GM18868 (cell line): Measurements from ENCODE around the gene ACACA.
"Not testable (repeated sequence)": the region's sequence is repeated elsewhere in the genome, so short reads cannot be mapped to it uniquely, and the experiment has no call there.

Source experiments
- ATAC-seq: cut with Tn5 transposase; IDR thresholded peaks from one replicate; pipeline ENCODE4 v1.9.1; 2021; ENCODE audit warnings: mild to moderate bottlenecking, moderate library complexity; ENCODE audit not compliant: unreplicated experiment

ACACA gene

DNA sequence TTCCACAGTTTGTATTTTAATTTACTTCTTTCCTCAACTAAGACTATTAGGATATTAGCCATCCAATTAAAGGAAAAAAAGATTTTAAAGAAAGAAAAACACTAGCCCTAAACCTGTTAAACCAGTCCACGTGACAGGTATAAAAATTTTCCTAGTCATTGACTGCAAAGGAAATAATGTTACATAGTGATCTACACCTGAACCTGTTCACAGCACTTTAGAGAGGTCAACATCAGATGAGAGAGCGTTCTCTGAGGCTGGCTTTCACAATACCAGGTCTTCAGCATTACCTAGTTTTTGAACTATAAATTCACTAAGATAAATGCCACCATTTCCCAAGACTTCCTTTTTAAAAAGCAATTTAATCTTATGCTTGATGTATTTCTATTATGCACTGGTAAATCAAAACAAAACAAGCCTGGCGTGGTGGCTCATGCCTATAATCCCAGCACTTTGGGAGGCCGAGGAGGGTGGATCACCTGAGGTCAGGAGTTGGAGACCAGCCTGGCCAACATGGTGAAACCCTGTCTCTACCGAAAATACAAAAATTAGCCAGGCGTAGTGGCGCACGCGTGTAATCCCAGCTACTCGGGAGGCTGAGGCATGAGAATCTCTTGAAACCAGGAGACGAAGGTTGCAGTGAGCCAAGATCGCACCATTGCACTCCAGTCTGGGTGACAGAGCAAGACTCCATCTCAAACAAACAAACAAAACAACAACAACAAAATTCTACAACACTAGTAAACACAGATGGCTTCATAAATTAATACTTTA, 49.7 kb downstream of the ACACA start:
- ATAC-seq = not testable (repeated sequence)

DNA sequence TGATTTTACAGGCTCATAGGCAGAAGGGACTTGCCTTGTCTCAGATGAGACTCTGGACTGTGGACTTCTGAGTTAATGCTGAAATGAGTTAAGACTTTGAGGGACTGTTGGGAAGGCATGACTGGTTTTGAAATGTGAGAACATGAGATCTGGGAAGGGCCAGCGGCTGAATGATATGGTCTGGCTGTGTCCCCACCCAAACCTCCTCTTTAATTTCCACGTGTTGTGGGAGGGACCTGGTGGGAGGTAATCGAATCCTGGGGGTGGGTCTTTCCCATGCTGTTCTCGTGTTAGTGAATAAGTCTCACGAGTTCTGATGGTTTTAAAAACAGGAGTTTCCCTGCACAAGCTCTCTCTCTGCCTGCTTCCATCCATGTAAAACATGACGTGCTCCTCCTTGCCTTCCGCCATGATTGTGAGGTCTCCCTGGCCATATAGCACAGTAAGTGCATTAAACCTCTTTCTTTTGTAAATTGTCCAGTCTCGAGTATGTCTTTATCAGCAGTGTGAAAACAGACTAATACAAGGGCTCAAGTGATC, 59.7 kb downstream of the ACACA start:
- not testable (repeated sequence) for ATAC-seq

DNA sequence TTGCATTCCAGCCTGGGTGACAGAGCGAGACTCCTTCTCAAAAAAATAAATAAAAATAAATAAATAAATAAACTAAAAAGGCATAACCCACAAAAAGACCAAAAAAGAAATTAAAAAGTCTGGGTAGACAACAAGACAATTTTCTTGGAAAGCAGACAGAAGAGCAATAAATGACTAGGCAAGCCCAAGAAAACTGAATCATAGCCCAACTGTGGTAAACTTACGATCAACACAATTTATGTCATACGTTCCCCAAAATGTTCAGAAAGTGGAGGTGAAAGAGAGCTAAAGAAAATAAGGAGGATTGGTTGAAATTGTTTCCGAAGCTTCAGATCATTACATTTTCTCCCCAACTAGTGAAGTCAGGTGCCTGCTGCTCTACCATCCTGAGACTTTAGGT, 62.1 kb downstream of the ACACA start:
- no peak for ATAC-seq

DNA sequence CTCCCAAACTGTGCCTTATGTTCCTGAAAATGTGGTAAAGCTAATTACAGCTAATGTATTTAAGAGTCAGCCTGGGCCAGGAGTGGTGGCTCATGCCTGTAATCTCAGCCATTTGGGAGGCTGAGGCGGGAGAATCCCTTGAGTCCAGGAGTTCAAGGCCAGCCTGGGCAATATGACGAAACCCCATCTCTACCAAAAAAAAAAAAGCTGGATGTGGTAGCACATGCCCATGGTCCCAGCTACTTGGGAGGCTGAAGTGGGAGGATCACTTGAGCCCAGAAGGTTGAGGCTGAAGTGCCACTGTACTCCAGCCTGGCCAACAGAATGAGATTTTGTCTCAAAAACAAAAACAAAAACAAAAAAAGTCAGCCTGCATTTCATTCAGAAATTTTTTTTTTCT, 64.0 kb downstream of the ACACA start:
- no peak for ATAC-seq

DNA sequence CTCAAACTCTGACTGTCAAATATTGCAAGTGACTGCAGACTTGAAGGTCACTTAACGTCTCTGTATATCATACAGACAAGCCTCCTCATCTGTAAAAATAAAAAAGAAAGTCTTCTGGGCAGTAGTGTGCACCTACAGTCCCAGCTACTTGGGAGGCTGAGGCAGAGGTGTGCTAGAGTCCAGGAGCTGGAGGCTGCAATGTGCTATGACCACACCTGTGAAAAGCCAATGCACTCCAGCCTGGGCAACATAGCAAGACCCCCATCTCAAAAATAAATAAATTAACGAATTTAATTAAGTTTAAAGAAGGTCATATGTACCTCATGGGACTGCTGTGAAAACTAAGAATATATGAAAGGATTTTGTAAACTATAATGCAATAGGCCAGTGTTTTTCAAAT, 65.8 kb downstream of the ACACA start:
- ATAC-seq = no peak

DNA sequence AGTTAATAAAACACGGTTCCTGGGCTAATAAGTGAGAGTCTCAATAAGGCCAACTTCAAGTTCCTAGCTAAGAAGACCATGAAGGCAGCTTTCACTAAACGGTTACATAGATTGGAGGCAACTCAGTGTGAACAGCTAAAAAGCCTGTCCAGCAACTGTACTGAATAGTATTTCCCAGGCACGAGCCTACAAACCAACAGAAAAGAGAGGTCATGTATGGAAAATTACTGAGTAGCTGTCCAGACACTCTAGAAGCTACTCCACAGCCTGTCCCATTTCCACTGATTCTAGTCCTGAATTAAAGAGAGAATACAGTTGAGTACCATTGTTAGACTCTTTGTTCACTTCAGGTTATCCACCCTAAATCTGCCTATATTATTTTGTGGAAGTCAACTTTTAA, 67.3 kb downstream of the ACACA start:
- no peak for ATAC-seq

DNA sequence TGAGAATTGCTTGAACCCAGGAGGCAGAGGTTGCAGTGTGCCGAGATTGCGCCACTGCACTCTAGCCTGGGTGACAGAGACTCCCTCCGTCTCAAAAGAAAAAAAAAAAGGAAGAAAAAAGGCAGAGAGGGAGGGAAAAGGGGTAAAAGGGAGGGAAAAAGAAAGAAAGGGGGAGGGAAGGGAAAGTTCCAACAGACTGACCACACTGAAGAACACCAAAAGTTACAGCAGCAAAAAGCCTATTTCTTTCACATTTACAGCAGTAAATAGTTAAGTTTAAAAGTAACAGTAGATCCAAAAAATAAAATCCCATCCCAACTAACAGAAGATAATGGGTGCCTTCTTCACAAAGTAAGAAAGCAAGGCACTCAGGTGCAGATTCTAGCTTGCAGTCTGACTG, 67.8 kb downstream of the ACACA start:
- no peak for ATAC-seq

DNA sequence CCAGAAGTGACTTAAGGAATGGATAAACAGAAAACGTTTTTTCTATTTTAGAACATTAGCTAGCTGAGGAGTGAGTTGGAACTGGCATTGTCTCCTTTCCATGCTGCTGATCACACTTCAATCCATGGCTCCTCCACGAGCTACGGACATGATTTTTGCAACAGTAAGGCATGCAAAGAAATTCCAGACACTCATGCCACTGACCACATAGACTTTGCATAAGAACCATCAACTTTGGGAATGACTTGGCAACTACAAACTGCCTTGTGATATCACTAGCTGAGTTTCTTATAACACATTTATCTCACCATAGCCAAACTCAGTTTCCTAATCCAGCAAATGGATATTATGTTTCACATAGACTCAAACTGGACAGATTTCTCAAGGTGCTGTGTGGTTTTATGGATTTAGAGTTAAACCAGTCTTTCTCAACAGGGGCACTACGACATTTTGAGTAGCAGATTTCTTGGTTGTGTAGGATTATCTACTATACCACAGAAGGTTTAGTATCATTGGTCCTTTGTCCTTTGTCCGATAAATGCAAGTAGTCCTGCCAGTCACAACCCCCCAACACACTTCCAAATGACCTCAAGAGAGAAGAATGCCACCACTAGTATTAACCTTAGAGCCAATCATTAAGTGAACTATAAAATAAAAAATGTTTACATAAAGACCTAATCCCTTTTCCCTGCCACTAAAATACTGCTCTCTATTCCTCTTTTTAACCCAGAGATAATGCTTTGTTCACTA, 79.1 kb downstream of the ACACA start:
- no peak for ATAC-seq

DNA sequence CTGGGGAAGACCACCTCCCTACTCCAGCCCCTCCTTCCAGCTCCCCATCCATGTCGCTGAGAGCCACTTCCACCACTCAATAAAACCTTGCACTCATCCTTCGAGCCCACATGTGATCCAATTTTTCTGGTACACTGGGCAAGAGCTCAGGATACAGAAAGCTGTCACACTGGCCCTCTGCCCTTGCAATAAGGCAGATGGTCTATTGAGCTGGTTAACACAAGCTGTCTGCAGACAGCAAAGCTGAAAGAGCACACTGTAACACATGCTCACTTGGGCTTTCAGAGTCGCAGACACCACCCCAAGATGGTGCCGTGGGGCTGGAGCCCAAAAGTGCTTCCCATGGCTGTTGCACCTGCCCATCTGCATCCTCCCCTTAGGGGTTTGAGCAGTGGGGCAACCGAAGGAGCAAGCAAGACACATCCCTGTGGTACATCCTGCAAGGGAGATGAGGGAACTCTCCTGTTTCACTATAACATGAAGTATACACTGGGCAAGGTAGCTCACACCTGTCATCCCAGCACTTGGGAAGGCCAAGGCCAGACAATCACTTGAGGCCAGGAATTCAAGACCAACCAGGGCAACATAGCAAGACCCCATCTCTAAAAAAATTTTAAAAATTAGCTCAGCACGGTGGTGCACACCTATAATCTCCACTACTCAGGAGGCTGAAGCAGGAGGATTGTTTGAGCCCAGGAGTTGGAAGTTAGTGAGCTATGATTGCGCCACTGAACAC, 83.6 kb downstream of the ACACA start:
- no peak for ATAC-seq

DNA sequence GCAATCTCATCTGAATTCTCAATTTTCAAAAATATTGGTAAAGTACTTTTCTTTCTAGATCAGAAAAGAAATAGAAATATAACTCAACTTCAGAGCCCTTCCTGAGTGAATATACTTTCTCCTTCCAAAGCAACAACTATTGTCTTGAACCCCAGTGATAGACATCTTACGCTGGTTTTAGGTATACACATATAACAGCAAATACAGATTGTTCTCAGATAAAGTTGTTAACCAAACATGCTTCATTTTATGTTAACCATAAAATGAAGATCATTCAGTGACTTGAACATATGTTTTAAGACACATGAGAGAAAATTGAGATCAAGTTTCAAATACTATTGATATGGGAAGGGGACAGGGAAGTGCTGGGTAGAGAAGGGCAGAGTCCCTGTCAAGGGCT, 84.5 kb downstream of the ACACA start:
- ATAC-seq = no peak

DNA sequence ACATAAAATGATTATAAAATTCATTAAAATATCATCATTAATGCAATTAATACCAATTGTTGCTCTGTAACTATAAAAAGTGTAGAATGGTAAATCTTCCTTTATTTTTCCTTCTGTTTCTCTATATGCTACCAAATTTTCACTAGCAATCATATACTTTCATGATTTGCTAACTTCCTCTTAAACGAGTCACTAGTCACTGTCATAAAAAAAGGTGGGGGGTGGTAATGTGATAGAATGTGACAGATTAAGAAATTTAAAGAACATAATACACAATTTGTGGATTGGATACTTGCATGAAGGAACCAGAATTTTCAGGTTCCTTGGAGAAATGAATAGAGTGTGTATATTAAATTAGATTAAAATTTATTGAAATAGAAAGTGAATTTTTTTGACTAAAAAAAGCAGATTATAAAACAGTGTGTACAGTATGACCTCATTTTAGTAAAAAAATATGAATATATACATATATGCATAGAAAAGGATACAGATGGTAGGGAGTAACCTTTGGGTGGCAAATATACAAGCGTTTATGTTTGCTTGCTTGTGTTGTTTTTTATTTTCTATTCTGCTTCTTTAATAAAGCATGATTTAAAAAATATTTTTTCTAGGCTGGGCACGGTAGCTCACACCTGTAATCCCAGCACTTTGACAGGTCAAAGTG, 87.6 kb downstream of the ACACA start:
- ATAC-seq = no peak

DNA sequence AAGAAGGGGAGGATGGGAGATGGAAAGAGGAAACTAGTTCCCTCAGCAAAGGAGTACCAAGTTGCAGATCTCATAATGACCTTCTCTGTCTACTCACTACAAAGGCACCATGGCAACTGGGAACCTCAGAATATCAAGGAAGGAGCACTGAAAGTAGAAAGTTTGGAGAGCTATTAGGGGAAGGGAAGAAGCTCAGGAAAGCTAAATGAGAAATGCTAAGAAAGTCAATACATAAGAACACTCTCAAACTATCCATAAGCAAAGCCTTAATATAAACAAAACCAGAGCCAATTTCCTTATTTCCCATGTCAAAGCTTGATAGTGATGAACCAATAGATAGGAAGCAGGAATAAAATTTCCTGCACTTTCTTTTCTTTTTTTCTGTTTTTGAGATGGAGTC, 88.8 kb downstream of the ACACA start:
- ATAC-seq = no peak

DNA sequence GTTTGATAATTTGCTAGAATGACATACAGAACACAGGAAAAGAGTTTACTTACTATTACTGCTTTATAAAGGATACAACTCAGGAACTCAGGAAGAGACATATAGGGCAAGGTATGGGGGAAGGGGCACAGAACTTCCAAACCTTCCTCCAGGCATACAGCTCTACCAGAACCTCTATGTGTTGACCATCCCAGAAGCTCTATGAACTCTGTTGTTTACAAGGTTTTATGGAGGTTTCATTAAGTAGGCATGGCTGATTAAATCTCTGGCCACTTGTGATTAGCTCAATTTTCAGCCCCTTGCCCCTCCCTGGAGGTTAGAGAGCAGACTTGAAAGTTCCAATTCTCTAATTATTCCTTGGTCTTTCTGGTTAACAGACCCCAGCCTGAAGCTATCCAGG, 91.0 kb downstream of the ACACA start:
- ATAC-seq = no peak

DNA sequence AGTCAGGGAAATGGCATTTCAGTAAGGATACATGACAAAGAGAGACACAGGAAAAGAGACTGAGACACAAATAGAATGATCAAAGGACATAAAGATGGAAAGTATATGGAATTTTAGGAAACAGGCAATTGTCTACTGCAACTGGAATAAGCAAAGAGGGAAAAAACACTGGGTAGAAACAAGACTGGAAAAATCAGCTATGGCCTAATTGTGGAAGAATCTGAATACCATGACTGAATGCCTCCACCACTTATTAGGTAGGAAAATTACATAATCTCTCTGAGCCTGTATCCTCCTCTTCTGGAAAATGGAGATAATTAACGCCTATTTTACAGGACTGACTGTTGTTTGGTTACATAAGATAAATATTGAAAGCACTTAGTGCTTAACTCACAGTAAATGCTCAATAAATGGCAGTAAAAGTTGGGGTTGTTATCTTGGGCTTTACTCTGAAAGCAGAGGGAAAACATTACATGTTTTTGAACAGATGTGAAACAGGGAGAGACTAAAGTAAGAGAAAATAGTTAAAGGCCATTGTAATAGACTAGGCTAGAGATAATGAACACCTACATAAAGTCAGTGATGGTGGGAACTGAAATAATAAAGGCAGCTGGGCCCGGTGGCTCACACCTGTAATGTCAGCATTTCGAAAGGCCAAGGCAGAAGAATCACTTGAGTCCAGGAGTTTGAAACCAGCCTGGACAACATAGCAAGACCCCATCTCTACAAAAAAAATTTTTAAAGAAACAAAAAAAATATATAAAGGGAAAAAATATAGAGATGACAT, 94.3 kb downstream of the ACACA start:
- no peak for ATAC-seq

DNA sequence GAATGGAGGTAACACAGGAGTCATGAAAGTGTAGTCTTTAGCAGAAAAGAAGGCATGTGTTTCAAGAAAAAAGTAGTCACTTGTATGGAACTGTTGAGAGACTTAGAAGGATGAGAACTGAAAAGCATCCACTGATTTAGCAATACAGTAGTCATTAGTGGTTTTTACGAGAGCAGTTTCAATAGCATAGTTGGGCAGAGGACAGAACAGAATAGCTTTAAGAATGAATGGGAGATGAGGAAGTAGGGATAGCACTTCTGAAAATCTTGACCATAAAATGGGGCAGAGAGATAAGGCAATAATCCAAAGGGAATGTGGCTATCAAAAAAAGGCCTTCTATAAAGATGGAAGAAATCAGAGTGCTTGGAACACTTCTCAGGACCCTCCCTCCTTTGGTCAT, 95.7 kb downstream of the ACACA start:
- ATAC-seq = no peak

DNA sequence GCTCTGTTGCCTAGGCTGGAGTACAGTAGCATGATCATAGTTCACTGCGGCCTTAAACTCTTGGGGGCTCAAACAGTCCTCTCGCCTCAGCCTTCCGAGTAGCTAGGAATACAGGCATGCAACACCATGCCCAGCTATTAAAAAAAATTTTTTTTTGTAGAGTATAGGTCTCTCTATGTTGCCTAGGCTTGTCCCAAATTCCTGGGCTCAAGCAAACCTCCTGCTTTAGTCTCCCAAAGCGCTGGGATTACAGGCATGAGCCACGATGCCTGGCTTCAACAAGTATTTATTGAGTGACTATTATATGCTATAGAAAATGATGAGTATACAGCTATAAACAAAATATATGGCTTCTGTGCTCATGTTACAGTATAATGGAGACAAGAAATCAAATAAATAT, 97.6 kb downstream of the ACACA start:
- no peak for ATAC-seq

DNA sequence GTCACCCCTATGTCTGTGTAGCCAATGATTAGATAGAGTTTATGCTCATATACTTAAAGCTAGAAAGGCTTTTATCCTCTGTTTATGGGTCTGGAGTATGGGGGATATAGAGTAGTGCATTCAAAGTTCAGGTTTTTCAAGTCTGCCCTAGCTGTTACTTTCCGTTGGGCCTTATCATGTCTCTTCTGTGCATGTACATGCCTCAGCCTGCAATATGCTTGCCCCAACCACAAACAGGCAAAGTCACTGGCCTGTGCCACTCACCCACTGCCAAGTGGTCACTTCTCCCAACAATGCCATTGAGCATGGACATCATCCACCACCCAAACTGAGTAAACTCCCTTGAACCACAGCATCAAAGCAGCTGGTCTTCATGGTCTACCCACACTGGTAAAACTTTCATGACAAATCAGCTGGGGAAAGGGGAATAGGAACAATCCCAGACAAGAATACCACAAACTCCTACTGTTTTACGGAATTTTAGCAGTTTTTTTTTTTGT, 101.2 kb downstream of the ACACA start:
- ATAC-seq = no peak

DNA sequence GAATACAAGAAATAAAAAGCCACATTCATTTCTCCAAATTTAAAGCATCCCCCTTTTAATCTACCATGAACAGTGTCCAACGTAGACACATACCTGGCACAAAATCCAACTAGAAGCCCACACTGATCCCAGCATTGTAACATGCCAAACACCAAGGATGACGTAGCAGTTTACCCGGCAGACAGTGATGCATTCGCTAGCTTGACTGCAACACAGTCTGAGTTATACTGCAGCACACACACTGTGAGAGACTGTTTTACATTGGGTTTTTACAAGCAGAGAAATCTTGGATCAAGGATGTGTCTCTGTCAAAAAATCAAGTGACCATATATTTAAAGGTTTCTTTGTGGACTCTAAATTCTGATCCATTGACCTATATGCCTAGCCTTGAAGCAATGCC, 105.3 kb downstream of the ACACA start:
- ATAC-seq = no peak

DNA sequence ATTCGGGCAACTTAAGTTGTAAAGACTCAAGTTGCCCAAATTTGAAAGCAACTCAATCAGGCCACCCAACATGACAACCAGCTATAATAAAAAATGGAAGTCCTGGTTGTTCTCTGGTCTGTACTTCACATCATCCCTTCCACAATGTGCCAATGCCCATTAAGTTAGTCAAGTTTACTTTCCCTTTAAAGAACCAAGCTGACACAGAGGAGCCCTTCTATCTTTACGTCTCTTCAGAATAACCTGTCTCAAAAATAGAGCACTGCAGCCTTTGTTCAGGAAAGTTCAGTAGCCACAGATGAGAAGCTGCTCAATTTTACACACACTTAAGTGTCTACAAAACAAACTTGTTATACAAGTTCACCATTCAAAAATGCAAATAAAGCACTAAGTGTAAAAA, 106.0 kb downstream of the ACACA start:
- no peak for ATAC-seq
